ENCODE results near the gene CIDEB. TPM values are rescaled to one million over a fixed set of nuclear protein-coding genes. Genes with fewer than 3 reads are reported as not detected.
A peak's percentile ranks its signal among the peaks of the same experiment; 100 is the strongest.

The CIDEB gene
- total and polyA plus RNA-seq, 9 of the 15 experiments (the other 6 are each of a cell fraction or from before 2014, with no cell fraction given), result 0.03 to 0.35 (median 0.09) TPM; not detected in 3

DNA sequence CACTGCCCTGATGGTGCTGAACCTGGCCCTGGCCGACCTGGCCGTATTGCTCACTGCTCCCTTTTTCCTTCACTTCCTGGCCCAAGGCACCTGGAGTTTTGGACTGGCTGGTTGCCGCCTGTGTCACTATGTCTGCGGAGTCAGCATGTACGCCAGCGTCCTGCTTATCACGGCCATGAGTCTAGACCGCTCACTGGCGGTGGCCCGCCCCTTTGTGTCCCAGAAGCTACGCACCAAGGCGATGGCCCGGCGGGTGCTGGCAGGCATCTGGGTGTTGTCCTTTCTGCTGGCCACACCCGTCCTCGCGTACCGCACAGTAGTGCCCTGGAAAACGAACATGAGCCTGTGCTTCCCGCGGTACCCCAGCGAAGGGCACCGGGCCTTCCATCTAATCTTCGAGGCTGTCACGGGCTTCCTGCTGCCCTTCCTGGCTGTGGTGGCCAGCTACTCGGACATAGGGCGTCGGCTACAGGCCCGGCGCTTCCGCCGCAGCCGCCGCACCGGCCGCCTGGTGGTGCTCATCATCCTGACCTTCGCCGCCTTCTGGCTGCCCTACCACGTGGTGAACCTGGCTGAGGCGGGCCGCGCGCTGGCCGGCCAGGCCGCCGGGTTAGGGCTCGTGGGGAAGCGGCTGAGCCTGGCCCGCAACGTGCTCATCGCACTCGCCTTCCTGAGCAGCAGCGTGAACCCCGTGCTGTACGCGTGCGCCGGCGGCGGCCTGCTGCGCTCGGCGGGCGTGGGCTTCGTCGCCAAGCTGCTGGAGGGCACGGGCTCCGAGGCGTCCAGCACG is 8.2 kb upstream of the CIDEB start (continued):
- TF ChIP-seq, protein P1, sequence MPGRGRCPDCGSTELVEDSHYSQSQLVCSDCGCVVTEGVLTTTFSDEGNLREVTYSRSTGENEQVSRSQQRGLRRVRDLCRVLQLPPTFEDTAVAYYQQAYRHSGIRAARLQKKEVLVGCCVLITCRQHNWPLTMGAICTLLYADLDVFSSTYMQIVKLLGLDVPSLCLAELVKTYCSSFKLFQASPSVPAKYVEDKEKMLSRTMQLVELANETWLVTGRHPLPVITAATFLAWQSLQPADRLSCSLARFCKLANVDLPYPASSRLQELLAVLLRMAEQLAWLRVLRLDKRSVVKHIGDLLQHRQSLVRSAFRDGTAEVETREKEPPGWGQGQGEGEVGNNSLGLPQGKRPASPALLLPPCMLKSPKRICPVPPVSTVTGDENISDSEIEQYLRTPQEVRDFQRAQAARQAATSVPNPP (IDR thresholded peaks at IDR 0.05; ENCODE audit: borderline replicate concordance, insufficient read depth, insufficient read length), result no peak
- TF ChIP-seq PTTG1 (tag; IDR thresholded peaks at IDR 0.05; ENCODE audit: low read depth), result no peak
- TF ChIP-seq ZNF384 (IDR thresholded peaks at IDR 0.05; ENCODE audit: low read depth, low read length), result no peak
- TF ChIP-seq, protein P2, sequence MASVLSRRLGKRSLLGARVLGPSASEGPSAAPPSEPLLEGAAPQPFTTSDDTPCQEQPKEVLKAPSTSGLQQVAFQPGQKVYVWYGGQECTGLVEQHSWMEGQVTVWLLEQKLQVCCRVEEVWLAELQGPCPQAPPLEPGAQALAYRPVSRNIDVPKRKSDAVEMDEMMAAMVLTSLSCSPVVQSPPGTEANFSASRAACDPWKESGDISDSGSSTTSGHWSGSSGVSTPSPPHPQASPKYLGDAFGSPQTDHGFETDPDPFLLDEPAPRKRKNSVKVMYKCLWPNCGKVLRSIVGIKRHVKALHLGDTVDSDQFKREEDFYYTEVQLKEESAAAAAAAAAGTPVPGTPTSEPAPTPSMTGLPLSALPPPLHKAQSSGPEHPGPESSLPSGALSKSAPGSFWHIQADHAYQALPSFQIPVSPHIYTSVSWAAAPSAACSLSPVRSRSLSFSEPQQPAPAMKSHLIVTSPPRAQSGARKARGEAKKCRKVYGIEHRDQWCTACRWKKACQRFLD (CRISPR knock-in tag; IDR thresholded peaks at IDR 0.05), result 0 out of 2 replicates have a peak, but pooled peaks have one; percentile 35
- TF ChIP-seq, protein P3, sequence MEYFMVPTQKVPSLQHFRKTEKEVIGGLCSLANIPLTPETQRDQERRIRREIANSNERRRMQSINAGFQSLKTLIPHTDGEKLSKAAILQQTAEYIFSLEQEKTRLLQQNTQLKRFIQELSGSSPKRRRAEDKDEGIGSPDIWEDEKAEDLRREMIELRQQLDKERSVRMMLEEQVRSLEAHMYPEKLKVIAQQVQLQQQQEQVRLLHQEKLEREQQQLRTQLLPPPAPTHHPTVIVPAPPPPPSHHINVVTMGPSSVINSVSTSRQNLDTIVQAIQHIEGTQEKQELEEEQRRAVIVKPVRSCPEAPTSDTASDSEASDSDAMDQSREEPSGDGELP (CRISPR knock-in tag; IDR thresholded peaks at IDR 0.05; ENCODE audit: borderline replicate concordance), result peak; percentile 83; the same call in 1 of the 2 replicates
- peak; percentile 54; the same call in 1 of the 2 replicates for TF ChIP-seq GABPA (tag; conservative IDR thresholded peaks at IDR 0.05; ENCODE audit: low read depth)
- TF ChIP-seq ZNF584 (CRISPR knock-in tag; IDR thresholded peaks at IDR 0.05; ENCODE audit: low read depth), result peak; percentile 81
- TF ChIP-seq STAG1 (CRISPR knock-in tag; IDR thresholded peaks at IDR 0.05; ENCODE audit: borderline replicate concordance), result peak; percentile 47; the same call in 1 of the 2 replicates
- no peak for TF ChIP-seq HNRNPH1 (optimal IDR thresholded peaks at IDR 0.05; ENCODE audit: low read depth, low read length)
- peak; percentile 85 for TF ChIP-seq ZNF583 (CRISPR knock-in tag; IDR thresholded peaks at IDR 0.05)
- peak in 1 of 2 experiments; percentile 42; a peak in 1 of 4 replicates for TF ChIP-seq MAZ (CRISPR knock-in tag; conservative IDR thresholded peaks at IDR 0.05 in 1 of 2, IDR thresholded peaks at IDR 0.05 in 1 of 2)
- no peak for TF ChIP-seq MTF1 (CRISPR knock-in tag; IDR thresholded peaks at IDR 0.05; ENCODE audit: borderline replicate concordance)
- TF ChIP-seq TRIM24 (IDR thresholded peaks at IDR 0.05), result 0 out of 4 replicates have a peak, but pooled peaks of 1 of the 2 experiments have one; percentile 22
- TF ChIP-seq ZNF232 (CRISPR knock-in tag; IDR thresholded peaks at IDR 0.05), result peak; percentile 74; the same call in 1 of the 2 replicates
- TF ChIP-seq ZNF12 (CRISPR knock-in tag; IDR thresholded peaks at IDR 0.05), result peak; percentile 59; the same call in 1 of the 2 replicates
- TF ChIP-seq NFE2 (IDR thresholded peaks at IDR 0.05; ENCODE audit: low read depth), result 0 out of 2 replicates have a peak, but pooled peaks have one; percentile 15
- TF ChIP-seq HDAC8 (tag; IDR thresholded peaks at IDR 0.05), result peak; percentile 72; the same call in 1 of the 2 replicates
- TF ChIP-seq, protein P4, sequence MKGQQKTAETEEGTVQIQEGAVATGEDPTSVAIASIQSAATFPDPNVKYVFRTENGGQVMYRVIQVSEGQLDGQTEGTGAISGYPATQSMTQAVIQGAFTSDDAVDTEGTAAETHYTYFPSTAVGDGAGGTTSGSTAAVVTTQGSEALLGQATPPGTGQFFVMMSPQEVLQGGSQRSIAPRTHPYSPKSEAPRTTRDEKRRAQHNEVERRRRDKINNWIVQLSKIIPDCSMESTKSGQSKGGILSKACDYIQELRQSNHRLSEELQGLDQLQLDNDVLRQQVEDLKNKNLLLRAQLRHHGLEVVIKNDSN (CRISPR knock-in tag; IDR thresholded peaks at IDR 0.05), result peak; percentile 88

Measured in K562 (cell line).